Neural cell (in vitro differentiated cells): Measurements from ENCODE around the gene IMPG2. TPM values are rescaled to one million over a fixed set of nuclear protein-coding genes. Genes with fewer than 3 reads are reported as not detected.

Experiments used
- H2AFZ ChIP-seq: fragments of 200-600, 300-800 bp; sonication (generic), shearing (Covaris generic); 2 replicates; pipeline ENCODE4 v1.6.0; 2014; ENCODE audit warnings: low read depth, mild to moderate bottlenecking, antibody characterized with exemption, low read length, moderate library complexity
- H3F3A ChIP-seq: fragments of 200-600 bp; shearing (Covaris generic); 2 replicates; pipeline ENCODE4 v1.6.1; 2016; ENCODE audit warnings: mild to moderate bottlenecking, moderate library complexity, mixed read lengths, antibody characterized with exemption, low read length; ENCODE audit not compliant: insufficient read depth, poor library complexity, severe bottlenecking
- H3K27ac ChIP-seq: fragments of 200-600, 300-800 bp; sonication (generic), shearing (Covaris generic); 2 replicates; pipeline ENCODE4 v1.5.1; 2014; ENCODE audit warnings: mild to moderate bottlenecking, low read length, moderate library complexity
- H3K27me3 ChIP-seq: fragments of 300-800, 200-600 bp; sonication (generic), shearing (Covaris generic); 2 replicates; pipeline ENCODE4 v1.6.0; 2014; ENCODE audit warnings: mild to moderate bottlenecking, low read depth, low read length, moderate library complexity; ENCODE audit not compliant: insufficient read depth
- H3K36me3 ChIP-seq: fragments of 300-800, 200-600 bp; sonication (generic), shearing (Covaris generic); 2 replicates; pipeline ENCODE4 v1.5.1; 2014; ENCODE audit warnings: mild to moderate bottlenecking, antibody characterized with exemption, low read length, moderate library complexity; ENCODE audit not compliant: insufficient read depth
- H3K4me2 ChIP-seq: fragments of 300-800, 200-600 bp; sonication (generic), shearing (Covaris generic); 2 replicates; pipeline ENCODE4 v1.6.0; 2014; ENCODE audit warnings: mild to moderate bottlenecking, low read length
- H3K4me3 ChIP-seq: fragments of 300-800, 200-600 bp; sonication (generic), shearing (Covaris generic); 2 replicates; pipeline ENCODE4 v1.5.1; 2014; ENCODE audit warnings: mild to moderate bottlenecking, low read length, moderate library complexity
- H3K79me2 ChIP-seq: fragments of 200-600 bp; shearing (Covaris generic); replicated peaks from 2 replicates; pipeline ENCODE4 v1.6.0; 2014; ENCODE audit warnings: mild to moderate bottlenecking, low read length, moderate library complexity; ENCODE audit not compliant: insufficient read depth
- H3K9ac ChIP-seq: fragments of 300-800, 200-600 bp; sonication (generic), shearing (Covaris generic); 2 replicates; pipeline ENCODE4 v1.6.1; 2016; ENCODE audit warnings: mild to moderate bottlenecking, low read length, mixed read lengths
- H3K9me2 ChIP-seq: fragments of 200-600 bp; shearing (Covaris generic); 2 replicates; pipeline ENCODE4 v1.6.1; 2016; ENCODE audit warnings: mild to moderate bottlenecking, low read length, mixed read lengths; ENCODE audit not compliant: insufficient read depth
- H3K9me3 ChIP-seq: fragments of 200-600, 300-800 bp; sonication (generic), shearing (Covaris generic); 2 replicates; pipeline ENCODE4 v1.6.1; 2016; ENCODE audit warnings: mild to moderate bottlenecking, mixed run types, low read length, moderate library complexity, mixed read lengths
- H4K20me1 ChIP-seq: fragments of 200-600 bp; shearing (Covaris generic); 2 replicates; pipeline ENCODE4 v1.6.1; 2016; ENCODE audit warnings: mild to moderate bottlenecking, mixed run types; ENCODE audit not compliant: insufficient read depth
- CTCF ChIP-seq: fragments of 450-650 bp; IDR thresholded peaks from 2 replicates; pipeline ENCODE4 v1.5.1; 2014; ENCODE audit warnings: antibody characterized with exemption, mild to moderate bottlenecking, moderate library complexity; ENCODE audit not compliant: poor library complexity, severe bottlenecking
- EP300 ChIP-seq: fragments of 450-650 bp; conservative IDR thresholded peaks from 2 replicates; pipeline ENCODE4 v1.6.1; 2014; ENCODE audit warnings: antibody characterized with exemption, mild to moderate bottlenecking, moderate library complexity; ENCODE audit not compliant: poor library complexity, severe bottlenecking
- EZH2 ChIP-seq: fragments of 200-600, 300-800 bp; shearing (Covaris generic), sonication (generic); IDR thresholded peaks from 2 replicates; pipeline ENCODE4 v1.6.1; 2014; ENCODE audit warnings: antibody characterized with exemption, low read length, borderline replicate concordance, mild to moderate bottlenecking; ENCODE audit not compliant: insufficient read depth, poor library complexity, severe bottlenecking
- MXI1 ChIP-seq: fragments of 450-650 bp; conservative IDR thresholded peaks from 2 replicates; pipeline ENCODE4 v1.6.1; 2014; ENCODE audit warnings: antibody characterized with exemption, mild to moderate bottlenecking; ENCODE audit not compliant: poor library complexity, severe bottlenecking
- POLR2AphosphoS5 ChIP-seq: IDR thresholded peaks from 2 replicates; pipeline ENCODE4 v1.6.1; 2012
- RAD21 ChIP-seq: fragments of 450-650 bp; conservative IDR thresholded peaks from 2 replicates; pipeline ENCODE4 v1.6.1; 2014; ENCODE audit warnings: antibody characterized with exemption, mild to moderate bottlenecking, moderate library complexity
- REST ChIP-seq: IDR thresholded peaks from 2 replicates; pipeline ENCODE4 v1.6.1; 2012; ENCODE audit warnings: borderline replicate concordance
- SMC3 ChIP-seq: fragments of 450-650 bp; conservative IDR thresholded peaks from 2 replicates; pipeline ENCODE4 v1.6.1; 2014; ENCODE audit warnings: antibody characterized with exemption, mild to moderate bottlenecking, moderate library complexity; ENCODE audit not compliant: poor library complexity
- TAF1 ChIP-seq: IDR thresholded peaks from 2 replicates; pipeline ENCODE4 v1.6.1; 2012; ENCODE audit warnings: low read depth
- polyA plus RNA-seq: library from polyadenylated mRNA; depleted of rRNA; stranded (reverse); fragments of >200 nt; gene quantifications from 2 replicates; pipeline ENCODE4 v1.2.3, GENCODE V29; 2014

Gene IMPG2
- polyA plus RNA-seq, 1 donor from 2014 or later, result 6.3 TPM

- H3K4me3 ChIP-seq, result no peak overlapping the region
- H3K9ac ChIP-seq, result no peak overlapping the region
- H4K20me1 ChIP-seq, result no peaks in the 10 kb centered on the region
- H3K27me3 ChIP-seq, result no peaks in the 10 kb centered on the region
- no peaks in the 10 kb centered on the region for H3K9me2 ChIP-seq
- no peaks in the 10 kb centered on the region for H3K36me3 ChIP-seq
- H3K27ac ChIP-seq, result no peak overlapping the region
- H3F3A ChIP-seq, result no peaks in the 10 kb centered on the region
- H3K79me2 ChIP-seq, result no peaks in the 10 kb centered on the region
- no peak overlapping the region for H2AFZ ChIP-seq
- no peak for TF ChIP-seq TAF1
- no peak for TF ChIP-seq MXI1
- TF ChIP-seq RAD21, result no peak
- TF ChIP-seq POLR2AphosphoS5, result no peak
- no peak for TF ChIP-seq SMC3
- no peak for TF ChIP-seq EZH2
- TF ChIP-seq CTCF, result no peak
- TF ChIP-seq EP300, result no peak
- TF ChIP-seq REST, result no peak
- H3K9me3 ChIP-seq, result no peaks in the 10 kb centered on the region
- H3K4me2 ChIP-seq, result no peak overlapping the region
These were observed 40.5 kb downstream of the IMPG2 start for GRCh38 chr3:101279765-101280385.

GRCh38 chr3:101279162-101279561 lies 41.2 kb downstream of the IMPG2 start:
- H3F3A ChIP-seq, result no peaks in the 10 kb centered on the region
- no peaks in the 10 kb centered on the region for H3K9me3 ChIP-seq
- no peaks in the 10 kb centered on the region for H3K36me3 ChIP-seq
- no peak overlapping the region for H3K4me3 ChIP-seq
- no peaks in the 10 kb centered on the region for H4K20me1 ChIP-seq
- no peak overlapping the region for H3K4me2 ChIP-seq
- H3K9ac ChIP-seq, result no peak overlapping the region
- no peaks in the 10 kb centered on the region for H3K27me3 ChIP-seq
- no peak overlapping the region for H2AFZ ChIP-seq
- no peak overlapping the region for H3K27ac ChIP-seq
- no peak for TF ChIP-seq TAF1
- H3K79me2 ChIP-seq, result no peaks in the 10 kb centered on the region
- no peaks in the 10 kb centered on the region for H3K9me2 ChIP-seq

GRCh38 chr3:101278727-101279126 lies 41.6 kb downstream of the IMPG2 start:
- Histone ChIP-seq H2AFZ (no peak overlapping the region), H3K4me2 (no peak overlapping the region), H3K36me3 (no peaks in the 10 kb centered on the region), H3K9me3 (no peaks in the 10 kb centered on the region), H3K79me2 (no peaks in the 10 kb centered on the region), H3K4me3 (no peak overlapping the region), H3K9ac (no peak overlapping the region), H3K27ac (no peak overlapping the region), H3F3A (no peaks in the 10 kb centered on the region), H4K20me1 (no peaks in the 10 kb centered on the region), H3K9me2 (no peaks in the 10 kb centered on the region), H3K27me3 (no peaks in the 10 kb centered on the region)
- TF ChIP-seq TAF1 (no peak), RAD21 (no peak), MXI1 (no peak), POLR2AphosphoS5 (no peak), EZH2 (no peak), EP300 (no peak), SMC3 (no peak), CTCF (no peak), REST (no peak)
